ENCODE data around the gene F7.
"Not testable (repeated sequence)": the region's sequence is repeated elsewhere in the genome, so short reads cannot be mapped to it uniquely, and the experiment has no call there.

Gene F7

DNA sequence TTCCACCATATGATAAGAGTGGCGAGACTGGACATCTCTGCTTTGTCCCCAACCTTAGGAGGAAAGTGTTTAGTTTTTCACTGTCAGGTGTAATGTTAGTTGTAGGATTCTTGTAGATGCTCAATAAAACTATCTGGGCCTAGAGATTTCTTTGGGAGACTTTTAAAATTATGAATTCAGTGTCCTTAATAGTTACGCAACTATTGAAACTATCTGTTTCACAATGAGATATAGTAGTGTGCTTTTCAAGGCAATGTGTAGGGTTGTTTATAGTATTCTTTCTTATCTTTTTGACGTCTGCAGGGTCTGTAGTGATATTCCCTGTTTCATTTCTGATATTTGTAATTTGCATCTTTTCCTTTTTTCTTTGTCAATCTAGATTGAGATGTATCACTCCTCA is 33.2 kb upstream of the F7 start:
- no peak for DNase-seq (ENCODE audit: low read depth in 2 of 2)

DNA sequence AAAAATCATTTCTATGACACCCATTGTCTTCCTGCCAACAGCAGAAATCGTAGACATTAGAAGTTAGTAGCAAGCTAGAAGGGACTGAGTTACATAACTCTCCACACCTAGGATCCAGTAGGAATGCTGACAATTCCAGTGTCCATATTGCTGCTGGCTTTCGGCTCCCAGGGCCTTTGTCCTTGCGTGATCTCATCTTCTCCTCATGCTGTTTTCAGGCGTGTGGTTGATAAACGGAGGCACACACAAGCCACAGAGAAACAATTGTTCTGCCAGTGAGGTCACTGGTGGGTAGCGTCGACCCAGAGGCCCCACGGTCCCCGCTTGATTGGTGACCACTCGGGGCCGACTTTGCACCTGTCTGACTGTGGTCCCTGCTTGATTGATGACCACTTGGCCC is 31.6 kb upstream of the F7 start:
- DNase-seq (ENCODE audit: low read depth in 2 of 2) = no peak

DNA sequence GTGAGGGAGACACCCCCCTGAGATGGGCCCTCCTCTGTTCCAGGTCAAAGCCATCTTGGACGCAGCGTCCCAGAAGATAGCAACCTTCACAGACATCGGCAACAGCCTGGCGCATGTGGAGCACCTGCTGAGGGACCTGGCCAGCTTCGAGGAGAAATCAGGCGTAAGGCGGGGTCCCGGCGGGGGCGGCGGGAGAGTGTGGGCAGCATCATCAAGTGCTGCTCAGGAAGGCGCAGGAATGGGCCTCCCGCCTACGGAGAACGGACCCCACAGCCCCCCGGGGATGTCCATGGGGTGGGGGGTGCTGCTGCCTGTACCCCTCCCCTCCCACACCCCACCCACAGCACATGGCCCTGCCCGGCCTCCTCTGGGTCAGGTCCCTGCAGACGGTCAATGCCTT is 31.2 kb upstream of the F7 start:
- DNase-seq (ENCODE audit: low read depth in 2 of 2) = no peak

DNA sequence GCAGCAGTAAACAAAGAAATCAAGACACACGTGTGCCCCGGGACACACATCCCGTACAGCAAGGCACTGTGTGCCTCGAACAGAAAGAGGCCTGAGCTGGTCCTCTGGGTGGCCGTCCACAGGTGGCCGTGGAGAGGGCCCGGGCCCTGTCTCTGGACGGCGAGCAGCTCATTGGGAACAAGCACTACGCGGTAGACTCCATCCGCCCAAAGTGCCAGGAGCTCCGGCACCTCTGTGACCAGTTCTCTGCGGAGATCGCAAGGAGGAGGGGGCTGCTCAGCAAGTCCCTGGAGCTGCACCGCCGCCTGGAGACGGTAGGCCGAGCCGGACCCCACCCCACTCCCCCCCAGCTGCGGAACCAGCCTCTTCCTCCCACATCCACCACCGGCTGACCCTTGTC is 30.7 kb upstream of the F7 start:
- no peak for DNase-seq (ENCODE audit: low read depth in 2 of 2)

DNA sequence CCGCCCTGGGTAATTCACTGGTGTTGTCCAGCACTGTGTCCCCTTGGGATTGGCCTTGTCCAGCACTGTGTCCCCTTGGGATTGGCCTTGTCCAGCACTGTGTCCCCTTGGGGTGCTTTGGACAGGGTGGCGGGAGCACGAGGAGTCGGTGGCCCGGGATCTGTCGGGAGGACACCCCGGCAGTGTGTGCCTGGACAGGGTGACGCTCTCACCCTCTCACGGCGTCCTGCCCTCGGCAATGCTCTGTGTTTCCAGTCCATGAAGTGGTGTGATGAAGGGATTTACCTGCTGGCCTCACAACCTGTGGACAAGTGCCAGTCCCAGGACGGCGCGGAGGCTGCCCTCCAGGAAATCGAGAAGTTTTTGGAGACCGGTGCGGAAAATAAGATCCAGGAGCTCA is 29.9 kb upstream of the F7 start:
- DNase-seq (ENCODE audit: low read depth in 2 of 2) = no peak

DNA sequence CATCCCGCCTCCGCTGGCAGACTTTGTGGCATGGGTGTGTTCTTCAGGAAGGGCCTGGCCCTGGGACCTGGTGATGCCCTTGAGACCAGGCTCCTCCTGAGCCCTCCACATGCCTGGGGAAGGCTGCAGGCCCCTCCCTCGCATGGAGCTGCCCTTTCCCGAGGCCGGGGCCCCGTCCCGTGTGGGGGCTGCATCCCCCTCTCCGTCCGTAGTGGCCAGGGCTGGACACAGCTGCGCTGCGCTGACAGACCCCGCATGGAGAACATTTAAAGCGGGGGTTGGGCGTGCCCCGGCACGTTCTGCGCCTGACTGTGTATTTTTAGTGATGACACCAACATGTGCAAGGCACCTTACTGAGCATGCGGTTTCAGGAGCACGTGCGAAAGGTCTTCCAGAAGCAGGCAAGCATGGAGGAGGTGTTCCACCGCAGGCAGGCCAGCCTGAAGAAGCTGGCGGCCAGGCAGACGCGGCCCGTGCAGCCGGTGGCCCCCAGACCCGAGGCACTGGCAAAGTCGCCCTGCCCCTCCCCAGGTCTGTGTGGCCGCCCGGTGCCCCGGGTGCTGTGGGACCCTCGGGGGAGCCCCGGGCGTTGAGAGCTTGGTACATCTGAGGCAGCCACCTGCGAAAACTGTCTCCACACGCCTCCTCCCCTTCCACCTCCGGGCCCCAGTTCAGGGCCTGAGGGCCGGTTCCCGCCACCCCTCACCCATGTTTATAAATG is 28.8 kb upstream of the F7 start:
- no peak for DNase-seq (ENCODE audit: low read depth in 2 of 2)

DNA sequence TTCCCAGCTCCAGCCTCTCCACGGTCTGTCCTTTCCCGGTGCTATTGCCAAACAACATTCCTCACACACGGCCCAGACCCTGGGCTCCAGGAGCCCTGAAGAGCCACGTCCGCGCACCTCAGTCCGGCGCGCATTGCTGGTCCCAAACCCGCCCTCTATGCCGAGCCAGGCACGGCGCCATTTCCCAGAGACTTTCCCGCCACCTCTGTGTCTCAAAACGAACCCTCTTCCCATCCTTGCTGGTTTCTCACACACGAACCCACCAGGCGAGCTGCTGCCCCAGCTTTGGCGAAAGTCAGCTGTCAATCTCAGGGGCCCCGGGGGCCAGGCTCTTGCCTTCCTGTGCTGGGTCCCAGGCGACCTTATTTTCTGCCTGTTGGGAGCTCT is 28.0 kb upstream of the F7 start:
- no peak for DNase-seq (ENCODE audit: low read depth in 2 of 2)

DNA sequence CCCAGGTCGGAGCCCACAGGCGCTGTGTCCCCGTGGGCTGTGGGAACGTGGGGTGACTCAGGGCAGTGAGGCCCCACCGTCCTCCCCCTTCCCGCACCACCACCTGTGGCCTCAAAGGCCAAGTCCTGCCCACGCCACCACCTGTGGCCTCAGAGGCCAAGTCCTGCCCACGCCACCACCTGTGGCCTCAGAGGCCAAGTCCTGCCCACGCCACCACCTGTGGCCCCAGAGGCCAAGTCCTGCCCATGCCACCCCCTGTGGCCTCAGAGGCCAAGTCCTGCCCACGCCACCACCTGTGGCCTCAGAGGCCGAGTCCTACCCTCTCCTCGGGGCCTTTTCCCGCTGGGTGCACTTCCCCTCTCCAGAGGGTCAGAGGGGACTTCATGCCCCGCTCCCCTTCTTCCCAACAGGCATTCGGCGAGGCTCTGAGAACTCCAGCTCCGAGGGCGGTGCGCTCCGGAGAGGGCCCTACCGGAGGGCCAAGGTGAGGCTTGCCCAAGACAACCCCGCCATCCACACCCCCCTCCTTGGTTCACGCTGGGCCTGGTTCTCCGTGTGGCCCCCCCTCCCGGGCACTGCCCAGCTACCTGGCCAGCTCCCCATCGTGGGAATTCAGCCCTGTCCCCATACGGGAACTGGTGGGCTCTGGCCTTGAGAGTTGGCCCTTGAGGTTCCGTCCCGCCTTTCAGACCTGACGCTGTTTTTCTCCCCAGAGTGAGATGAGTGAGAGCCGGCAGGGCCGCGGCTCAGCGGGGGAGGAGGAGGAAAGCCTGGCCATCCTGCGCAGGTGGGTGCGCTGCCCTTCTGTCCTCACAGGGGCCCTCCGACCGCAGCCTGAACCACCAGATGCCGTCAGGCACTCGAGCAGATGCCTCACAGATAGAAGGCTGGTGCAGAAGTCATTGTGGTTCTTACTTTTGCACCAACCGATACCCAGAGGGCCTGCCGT is 27.4 kb upstream of the F7 start:
- DNase-seq (ENCODE audit: low read depth in 2 of 2) = no peak

DNA sequence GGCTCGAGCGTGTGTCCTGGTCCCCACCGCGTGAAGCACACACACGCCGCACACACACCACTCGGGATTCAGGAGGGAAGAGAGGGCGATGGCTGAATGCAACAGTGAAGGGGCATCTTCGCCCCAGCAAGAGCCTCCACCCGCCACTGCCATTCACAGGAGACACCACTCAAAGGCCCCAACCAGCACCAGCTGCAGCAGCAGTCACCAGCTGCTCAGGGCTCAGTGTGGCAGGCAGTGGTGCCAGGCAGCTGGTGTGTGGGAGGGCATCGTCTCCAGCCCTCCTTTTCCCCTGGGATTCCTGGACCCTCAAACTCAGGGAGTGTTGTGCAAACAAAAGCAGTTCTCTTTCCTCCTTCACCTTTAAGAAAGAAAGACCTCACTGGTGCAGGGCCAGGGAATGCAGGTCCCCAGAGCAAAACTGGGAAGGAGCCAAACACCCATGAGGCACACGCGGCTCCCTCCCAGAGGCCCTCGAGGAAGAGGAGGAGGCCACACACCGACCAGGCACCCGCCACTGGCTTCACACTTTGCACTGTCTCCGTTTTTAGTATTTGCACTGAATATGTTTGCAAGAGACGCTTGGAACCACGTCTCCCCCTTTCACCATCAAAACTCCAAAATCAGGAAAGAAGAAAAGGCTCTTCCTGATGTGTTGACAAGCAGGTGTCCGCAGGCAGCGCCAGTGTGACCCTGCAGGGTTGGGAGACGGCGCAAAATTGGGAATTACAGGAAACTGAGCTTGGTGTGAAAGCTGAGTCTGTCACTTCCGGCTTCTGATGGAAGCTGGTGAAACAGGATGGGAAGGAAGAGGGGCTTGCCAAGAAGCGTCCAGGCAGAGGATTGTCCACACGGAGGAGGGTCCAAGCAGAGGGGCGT is 26.4 kb upstream of the F7 start:
- DNase-seq (ENCODE audit: low read depth in 2 of 2) = no peak

DNA sequence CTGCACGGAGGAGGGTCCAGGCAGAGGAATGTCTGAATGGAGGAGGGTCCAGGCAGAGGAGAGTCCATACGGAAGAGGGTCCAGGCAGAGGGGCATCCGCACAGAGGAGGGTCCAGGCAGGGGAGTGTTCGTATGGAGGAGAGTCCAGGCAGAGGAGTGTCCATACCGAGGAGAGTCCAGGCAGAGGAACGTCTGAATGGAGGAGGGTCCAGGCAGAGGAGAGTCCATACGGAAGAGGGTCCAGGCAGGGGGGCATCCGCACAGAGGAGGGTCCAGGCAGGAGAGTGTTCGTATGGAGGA is 25.9 kb upstream of the F7 start:
- DNase-seq (ENCODE audit: low read depth in 2 of 2) = not testable (repeated sequence)

DNA sequence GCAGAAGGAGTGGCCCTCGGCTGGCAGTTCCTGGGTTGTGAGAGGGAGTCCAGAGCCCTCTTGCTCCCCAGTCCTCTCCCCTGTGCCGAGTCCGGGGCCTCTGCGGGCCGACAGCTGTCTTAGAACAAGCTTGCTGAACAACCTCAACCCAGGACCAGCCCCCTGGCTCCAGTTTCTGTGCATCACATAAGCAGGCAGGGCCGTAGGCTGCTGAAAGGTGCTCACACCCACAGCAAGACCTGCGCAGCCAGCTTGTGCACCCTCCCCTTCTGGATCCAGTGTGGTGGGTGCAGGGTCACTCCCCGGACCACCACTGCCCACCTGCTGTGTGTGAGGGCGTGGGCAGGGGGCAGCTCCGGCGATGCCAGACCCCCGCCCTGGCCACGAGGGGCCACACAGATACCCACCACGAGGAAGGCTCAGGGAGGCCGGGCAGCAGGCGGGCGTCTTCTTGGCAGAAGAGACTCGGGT is 25.2 kb upstream of the F7 start:
- DNase-seq (ENCODE audit: low read depth in 2 of 2) = no peak

DNA sequence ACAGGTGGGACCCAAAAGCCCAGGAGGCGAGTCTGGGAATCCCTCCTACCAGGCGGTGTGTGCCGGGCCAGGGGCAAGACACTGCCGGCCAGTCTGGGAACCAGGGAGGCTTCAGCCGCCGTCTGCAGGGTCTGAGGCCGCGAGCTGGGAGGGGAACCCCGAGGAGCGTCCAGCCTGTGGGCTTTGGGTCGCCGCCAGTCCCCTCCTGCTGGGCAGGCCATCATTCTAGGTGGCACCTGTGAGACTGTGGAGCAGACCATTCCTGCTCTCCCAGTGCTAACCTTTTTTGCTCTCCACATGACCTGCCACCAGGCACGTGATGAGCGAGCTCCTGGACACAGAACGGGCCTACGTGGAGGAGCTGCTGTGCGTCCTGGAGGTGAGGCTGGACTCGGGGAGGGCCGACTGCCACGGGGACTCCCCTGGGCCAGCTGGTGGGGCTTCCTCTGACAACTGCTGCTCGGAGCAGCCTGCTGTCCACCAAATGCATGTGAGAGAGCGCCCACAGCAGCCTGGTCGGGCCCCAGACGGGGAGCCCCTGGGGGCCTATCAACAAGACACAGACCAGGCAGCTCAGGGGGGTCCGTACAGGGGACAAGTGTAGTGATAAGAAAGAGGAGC is 24.6 kb upstream of the F7 start:
- no peak for DNase-seq (ENCODE audit: low read depth in 2 of 2)

DNA sequence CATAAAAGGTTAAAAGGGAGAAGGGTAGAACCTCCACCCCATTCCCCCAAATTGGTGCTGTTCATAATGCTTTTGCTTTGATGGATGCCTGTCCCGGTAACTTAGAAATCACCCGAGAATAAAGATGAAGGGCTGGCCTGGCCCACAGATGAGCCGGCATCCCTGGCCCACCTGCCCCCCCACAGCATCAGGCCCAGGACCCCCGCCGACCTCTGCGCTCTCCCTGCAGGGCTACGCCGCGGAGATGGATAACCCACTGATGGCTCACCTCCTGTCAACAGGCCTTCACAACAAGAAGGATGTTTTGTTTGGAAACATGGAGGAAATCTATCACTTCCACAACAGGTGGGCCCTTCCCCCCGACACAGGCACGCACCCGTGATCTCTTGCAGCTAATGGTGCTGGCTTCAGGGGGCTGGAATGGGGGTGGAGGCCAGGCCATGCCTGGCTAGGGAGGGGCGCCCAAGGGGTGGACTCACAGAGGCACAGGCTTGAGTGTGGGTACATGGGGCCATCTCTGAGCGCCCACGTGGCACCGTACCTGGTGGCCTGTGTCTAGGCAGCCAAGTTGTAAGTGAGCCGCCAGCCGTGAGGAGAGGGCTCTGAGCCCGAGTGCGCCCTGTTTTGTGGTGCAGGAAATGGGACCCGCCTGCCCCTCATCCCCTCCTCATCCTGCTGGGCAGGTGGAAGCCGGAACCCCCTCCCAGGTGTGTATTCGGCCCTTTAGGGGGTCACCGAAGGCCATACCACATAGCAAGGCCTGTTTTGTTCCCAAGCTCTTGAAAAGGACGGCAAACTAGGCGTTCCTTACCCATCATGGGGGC is 23.2 kb upstream of the F7 start:
- no peak for DNase-seq (ENCODE audit: low read depth in 2 of 2)

DNA sequence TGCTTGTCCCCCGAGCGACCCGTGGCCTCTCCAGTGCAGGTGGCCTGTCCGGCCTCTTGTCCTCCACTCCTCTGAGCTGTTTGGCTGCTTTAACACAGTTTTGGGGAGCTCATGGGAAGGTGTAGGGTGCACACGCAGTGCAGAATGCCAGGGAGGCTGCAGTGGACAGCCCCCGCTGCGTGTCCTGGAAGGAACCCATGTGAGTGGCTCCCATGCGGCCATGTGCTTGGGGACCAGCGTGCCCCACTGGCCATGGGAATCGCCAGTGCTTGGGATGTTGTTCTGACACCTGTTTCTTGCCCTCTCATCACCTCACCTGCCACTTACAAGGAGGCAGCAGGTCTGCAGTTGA is 22.6 kb upstream of the F7 start:
- DNase-seq (ENCODE audit: low read depth in 2 of 2) = no peak

DNA sequence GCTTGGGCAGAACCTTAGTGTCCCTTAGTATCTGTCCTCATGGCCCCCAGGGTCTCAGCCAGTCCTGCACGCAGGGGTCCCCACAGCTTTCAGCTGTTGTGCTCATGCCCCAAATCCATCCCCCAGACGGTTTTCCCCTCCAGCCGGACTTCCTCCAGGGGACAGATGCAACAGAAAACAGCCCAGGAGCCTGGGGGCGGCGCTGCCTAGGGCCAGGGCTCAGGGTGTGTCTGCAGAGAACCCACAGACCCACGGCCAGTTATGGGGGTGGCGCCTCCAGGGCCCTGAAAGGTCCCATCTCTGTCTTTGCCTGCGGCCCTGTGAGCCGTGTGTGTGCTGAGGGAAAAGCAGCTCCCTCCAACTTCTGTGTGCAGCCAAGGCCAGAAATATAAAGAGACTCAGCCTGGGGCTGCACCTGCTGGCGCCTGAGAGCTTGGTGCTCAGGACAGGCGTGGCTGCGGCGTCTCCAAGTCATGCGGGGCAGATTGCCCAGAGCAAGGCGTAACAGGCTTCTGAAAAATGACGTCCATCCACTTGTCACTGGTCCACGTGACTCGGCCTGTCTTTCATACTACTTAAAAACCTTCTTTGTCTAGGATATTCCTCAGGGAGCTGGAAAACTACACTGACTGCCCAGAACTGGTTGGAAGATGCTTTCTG is 22.1 kb upstream of the F7 start:
- DNase-seq (ENCODE audit: low read depth in 2 of 2) = no peak

DNA sequence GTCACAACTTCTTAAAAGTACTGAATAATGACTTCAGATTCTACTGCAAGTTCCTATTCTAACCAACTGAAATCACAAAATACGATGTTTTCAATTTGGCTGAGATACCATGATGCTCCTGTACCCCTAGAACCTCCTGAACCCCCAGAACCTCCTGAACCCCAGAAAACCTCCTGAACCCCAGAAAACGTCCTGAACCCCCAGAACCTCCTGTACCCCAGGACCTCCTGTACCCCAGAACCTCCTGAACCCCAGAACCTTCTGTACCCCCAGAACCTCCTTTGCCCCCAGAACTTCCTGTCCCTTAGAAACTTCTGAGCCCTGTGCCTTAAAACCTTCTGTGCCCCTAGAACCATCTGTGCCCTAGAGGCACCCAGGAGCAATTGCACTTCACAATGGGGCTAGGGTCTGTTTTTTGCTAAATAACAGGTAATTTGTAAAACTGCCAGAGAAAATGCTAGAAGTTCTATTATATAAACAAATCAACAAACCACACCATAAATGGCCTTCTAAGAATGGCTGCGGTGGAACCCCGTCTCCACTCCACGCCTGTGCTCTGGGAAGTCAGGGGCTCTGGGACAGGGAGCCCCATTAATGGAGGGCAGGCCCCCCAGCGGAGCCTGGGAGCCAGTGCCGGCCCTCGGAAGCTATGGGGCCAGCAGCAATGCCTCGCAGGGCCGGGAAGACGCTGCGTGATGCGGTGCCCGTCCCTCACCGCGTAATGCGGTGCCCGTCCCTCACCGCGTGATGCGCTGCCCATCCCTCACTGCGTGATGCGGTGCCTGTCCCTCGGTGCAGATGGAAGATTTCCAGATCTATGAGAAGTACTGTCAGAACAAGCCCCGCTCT is 21.3 kb upstream of the F7 start:
- no peak for DNase-seq (ENCODE audit: low read depth in 2 of 2)

DNA sequence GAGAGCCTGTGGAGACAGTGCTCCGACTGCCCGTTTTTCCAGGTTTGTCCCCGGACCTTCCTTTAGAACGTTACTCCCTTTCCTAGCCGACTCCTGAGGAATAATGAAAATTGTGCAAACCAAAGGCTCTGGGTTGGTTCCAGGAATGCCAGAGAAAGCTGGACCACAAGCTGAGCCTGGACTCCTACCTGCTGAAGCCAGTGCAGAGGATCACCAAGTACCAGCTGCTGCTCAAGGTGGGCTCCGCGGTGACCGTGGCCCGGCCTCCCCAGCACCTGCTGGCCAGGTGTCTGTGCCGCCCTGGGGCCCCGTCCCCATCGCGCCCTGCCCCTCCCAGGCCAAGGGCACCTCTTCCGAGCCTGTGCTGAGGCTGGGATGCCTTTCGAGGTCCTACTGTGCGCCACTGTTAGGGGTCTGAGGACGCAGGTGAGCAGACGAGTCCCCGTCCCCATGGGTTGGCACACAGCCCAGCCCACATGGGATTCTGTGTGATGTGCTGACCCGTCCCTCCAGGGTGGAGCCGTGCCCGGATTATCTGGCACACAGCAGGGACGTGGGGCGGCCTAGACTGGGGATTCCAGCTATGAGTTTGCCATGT is 20.5 kb upstream of the F7 start:
- DNase-seq (ENCODE audit: low read depth in 2 of 2) = no peak

DNA sequence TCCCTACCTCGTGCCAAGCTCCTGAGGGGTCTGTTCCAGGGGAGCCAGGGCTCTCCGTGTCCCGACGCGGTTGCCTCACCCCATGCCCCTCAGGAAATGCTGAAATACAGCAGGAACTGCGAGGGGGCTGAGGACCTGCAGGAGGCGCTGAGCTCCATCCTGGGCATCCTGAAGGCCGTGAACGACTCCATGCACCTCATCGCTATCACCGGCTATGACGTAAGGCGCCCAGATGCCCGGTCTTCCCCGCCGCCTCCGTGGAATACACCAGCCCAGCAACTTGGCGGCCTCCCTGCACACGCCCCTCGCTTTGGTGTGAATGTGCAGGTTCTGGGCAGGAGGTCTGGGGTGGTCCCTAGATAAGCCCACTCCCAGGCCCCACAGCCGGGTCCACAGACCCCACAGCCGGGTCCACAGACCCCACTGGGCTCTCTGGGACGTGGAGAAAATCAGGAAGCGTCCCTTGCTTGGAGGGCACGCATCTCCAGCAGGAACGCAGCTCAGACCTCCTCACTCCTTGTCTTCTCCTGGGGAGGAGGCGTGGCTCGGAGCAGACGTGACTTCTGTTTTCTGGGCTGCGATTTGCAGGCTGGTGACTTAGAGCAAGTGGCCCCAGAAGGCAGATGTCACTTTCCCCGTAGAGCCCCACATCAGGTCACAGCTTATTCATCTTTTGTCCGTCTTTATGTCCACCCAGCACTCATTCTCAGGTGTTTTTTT is 19.4 kb upstream of the F7 start:
- DNase-seq (ENCODE audit: low read depth in 2 of 2) = no peak

Data from activated CD8-positive, alpha-beta memory T cell treated with anti-CD3 and anti-CD28 coated beads for 4 hours (primary cell).